Cardiac septum (tissue), 1 donor: ENCODE measurements around the gene TMEM135. TPM values are rescaled to one million over a fixed set of nuclear protein-coding genes. Genes with fewer than 3 reads are reported as not detected.
"Not testable (repeated sequence)": the region's sequence is repeated elsewhere in the genome, so short reads cannot be mapped to it uniquely, and the experiment has no call there.

Experiments used
- DNase-seq: peaks from one replicate; pipeline ENCODE4 v3.0.0-alpha.2; 2020; ENCODE audit warnings: low spot score
- intact Hi-C: fragments of 100-400 bp; cut with DNase I; formaldehyde crosslinking; loops from one replicate; pipeline ENCODE4 v1.14.0; 2022
- total RNA-seq: library from RNA; stranded (reverse); fragmentation: NEBNext Ultra II Directional; extraction: Animal tissue kit (Norgen Biotek cat#: 25700); gene quantifications from one replicate; pipeline ENCODE4 v1.2.1, GENCODE V29; 2021
- donor health status: DM: no; HTN: no; CAD: no.

The TMEM135 gene
- total RNA-seq, 1 donor from 2014 or later, result 6.4 TPM

- intact Hi-C loops, result no loop called here
- DNase-seq, result no peak
Measured at GRCh38 chr11:87179621-87180020, 141.9 kb downstream of the TMEM135 start.

- intact Hi-C loops, result no loop called here
- no peak for DNase-seq
Measured at GRCh38 chr11:87180742-87181141, 143.0 kb downstream of the TMEM135 start.

DNA sequence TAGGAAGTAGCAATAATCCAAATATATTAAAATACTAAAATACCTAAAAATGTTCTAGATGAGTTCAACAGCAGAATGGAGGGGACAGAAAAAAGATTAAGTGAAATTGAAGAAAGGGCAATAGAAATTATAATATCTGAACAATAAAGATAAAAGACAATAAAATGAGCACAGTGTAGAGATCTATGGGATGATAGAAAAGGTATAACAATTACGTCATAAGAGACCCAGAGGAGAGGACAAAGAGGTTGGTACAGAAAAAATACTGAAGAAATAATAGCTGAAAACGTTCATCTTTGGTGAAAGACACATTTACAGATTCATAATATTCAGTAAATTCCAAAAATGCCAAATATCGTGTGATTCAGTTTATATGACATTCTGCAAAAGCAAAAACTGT is 143.4 kb downstream of the TMEM135 start:
- intact Hi-C loops, result no loop called here

GRCh38 chr11:87185228-87185627 is 147.5 kb downstream of the TMEM135 start:
- no peak for DNase-seq
- intact Hi-C loops, result no loop called here

More for the DNA sequence above, 143.4 kb downstream of the TMEM135 start:
- DNase-seq, result no peak

DNA sequence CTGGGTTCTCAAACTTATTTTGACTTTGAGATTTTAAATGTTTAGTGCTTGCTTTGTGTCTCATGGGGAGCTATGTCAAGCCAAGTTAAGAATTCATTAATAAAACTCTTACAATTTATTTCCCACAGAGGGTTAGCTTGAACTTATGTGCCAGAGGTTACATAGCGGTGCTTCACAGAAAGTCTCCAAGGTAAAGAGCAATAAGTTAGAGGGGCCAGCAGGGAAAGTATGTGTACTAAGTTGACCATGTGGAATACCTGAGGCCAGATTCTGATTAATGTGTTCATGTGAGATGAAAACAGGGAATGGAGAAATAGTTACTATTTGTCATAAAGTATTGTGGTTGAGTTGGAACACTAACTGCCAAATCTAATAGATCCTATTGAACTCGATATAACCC is 149.3 kb downstream of the TMEM135 start:
- no peak for DNase-seq
- intact Hi-C loops, result no loop called here

DNA sequence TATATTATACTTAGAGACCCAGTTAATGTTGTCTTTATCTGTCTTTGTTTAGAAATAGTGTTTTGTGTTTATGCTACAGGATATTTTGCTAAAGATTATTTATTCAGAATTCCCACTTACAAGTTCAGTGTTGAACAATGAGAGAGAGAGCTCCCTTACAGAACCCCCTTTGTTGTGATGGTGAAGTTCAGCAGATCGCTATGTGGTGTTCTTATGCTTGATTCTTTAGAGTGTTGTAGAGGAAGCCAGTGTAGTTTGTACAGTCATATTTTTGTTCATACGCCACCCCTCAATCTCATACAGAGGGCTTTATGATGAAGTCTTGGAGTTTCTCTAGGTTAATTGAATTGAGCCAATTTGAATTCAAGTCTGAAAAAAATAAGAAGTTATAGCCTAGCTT is 150.2 kb downstream of the TMEM135 start:
- intact Hi-C loops, result no loop called here

GRCh38 chr11:87188396-87188795 is 150.7 kb downstream of the TMEM135 start:
- DNase-seq, result not testable (repeated sequence)

More for the DNA sequence above, 150.2 kb downstream of the TMEM135 start:
- DNase-seq, result no peak

GRCh38 chr11:87188921-87189320 is 151.2 kb downstream of the TMEM135 start:
- DNase-seq, intact Hi-C loops: not testable (repeated sequence)

More at GRCh38 chr11:87188396-87188795, 150.7 kb downstream of the TMEM135 start:
- intact Hi-C loops, result not testable (repeated sequence)

- DNase-seq, result no peak
Measured at GRCh38 chr11:87190071-87190470, 152.3 kb downstream of the TMEM135 start.

GRCh38 chr11:87193756-87194470 is 156.2 kb downstream of the TMEM135 start:
- intact Hi-C loops, result no loop called here
- DNase-seq, result no peak

More at GRCh38 chr11:87190071-87190470, 152.3 kb downstream of the TMEM135 start:
- intact Hi-C loops, result no loop called here

DNA sequence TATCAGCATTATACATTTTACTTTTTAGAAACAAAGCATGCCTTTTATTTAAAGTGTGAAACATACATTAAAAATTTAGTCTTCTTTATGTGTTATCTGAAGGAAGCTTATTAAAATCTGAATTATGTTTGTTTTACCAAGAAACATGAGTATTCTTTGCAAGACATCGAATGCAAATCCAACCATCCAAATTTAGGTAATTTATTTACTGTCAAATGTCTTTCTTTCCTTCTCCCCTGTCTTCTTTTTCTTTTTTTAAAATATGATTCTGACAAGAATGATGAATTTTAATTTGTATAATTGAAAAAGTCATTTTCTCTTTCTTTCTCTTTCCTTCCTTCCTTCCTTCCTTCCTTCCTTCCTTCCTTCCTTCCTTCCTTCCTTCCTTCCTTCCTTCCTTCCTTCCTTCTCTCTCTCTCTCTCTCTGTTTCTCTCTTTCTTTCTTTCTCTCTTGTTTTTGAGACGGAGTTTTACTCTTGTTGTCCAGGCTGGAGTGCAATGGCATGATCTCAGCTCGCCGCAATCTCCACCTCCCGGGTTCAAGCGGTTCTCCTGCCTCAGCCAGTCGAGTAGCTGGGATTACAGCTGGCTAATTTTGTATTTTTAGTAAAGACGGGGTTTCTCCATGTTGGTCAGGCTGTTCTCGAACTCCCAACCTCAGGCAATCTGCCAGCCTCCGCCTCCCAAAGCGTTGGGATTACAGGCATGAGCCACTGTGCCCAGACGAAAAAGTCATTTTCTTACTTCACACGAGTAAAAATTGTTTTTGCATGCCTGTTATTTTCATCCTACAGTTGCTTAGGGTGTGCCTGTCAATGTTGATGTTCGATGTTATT is 157.5 kb downstream of the TMEM135 start:
- intact Hi-C loops, result no loop called here
- DNase-seq, result no peak

DNA sequence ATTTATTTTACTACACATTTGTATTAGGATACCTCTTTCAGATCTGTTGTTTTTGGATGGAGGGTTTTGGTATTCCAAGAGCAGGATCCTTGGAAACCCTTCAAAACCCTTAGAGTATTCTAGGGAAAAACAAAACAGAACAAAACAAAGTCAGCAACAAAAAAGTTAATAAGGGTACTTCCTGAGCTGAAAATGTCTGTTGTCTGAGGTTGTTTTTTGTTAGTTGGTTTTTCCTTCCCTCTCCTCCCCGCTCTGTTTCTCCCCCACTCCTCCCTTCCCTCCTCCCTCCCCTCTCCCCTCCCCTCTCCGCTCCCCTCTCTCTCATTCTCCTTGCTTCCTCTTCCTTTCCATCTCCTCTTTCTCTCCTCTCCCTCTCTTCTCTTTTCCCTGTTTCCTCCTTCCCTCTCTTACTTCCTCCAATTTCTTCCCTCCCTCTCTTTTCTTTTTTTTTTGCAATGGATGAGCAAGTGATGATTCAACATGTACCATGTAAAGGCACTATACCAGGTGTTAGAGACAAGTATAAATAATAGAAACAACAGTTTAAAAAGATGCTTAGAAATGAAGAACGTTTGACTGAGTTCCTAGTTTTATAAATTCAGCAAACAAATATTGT is 160.6 kb downstream of the TMEM135 start:
- DNase-seq, result no peak
- intact Hi-C loops, result no loop called here

DNA sequence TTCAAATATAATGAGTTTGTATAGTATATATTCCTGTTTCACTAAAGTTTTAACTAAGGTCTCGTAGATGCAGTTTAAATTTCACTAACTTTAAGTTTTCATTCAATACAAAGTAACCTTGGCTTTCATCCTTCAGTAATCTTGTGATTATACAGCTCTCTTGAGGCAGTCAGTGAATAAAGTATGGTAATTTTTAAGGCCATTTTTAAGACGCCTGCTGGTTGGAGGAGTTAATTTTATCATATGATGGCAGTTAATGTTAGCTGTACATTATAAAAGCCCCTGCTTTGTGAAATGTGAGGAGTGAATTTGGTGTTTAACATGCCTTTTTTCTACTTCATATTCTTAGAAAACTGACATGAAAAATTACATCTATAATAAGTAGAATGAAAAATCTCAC is 163.6 kb downstream of the TMEM135 start:
- intact Hi-C loops, result no loop called here
- DNase-seq, result no peak

DNA sequence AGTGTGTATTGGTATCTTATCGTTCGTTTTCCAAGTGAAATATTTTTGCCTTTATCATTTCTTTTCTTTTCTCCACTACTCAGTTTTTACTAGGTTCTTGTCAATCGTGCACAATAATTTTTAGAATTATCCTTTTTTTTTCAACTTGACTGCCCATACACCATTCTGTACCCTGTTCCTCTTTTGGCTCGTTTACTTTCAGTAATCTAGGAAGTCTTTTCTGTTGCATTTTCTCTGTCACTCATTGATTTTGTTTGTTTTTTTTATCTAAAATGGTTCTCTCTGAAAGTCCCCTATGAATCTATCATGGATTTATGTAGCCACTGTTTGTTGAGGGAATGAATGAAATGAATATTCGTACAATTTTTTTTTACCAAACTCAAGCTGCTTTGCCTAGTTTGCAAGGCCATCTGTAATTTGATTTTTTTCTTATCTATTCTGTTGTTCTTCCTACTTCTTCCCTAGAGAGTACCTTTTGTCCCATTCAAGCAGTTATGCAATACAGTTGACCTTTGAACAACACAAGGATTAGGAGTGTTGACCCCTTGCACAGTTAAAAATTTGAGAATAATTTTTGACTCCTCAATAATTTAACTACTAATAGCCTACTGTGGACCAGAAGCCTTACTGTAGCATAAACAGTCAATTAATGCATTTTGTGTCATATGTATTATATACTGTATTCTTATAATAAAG is 166.3 kb downstream of the TMEM135 start:
- no peak for DNase-seq
- intact Hi-C loops, result no loop called here

DNA sequence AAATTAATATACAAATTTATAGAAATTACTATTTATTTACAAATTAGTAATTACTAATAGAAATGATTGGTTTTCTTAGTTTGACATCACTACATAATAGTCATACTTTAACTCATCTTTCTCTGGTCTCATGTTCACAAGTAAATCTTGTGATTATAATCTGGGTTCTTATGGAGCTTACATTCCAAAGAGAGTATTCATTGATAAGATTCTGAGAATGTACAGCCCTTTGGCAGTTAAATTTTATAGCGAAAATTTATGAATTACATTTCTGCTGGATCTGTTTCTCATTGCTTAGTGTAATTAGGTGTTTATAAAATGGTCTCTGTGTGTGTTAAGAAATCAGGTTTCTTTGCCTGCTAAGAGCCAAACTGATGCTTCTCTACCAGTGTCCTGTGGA is 175.2 kb downstream of the TMEM135 start:
- intact Hi-C loops, result no loop called here
- DNase-seq, result no peak

GRCh38 chr11:87213444-87213843 is 175.7 kb downstream of the TMEM135 start:
- DNase-seq, result no peak
- intact Hi-C loops, result no loop called here

GRCh38 chr11:87215236-87215635 is 177.5 kb downstream of the TMEM135 start:
- intact Hi-C loops, result no loop called here
- DNase-seq, result no peak

DNA sequence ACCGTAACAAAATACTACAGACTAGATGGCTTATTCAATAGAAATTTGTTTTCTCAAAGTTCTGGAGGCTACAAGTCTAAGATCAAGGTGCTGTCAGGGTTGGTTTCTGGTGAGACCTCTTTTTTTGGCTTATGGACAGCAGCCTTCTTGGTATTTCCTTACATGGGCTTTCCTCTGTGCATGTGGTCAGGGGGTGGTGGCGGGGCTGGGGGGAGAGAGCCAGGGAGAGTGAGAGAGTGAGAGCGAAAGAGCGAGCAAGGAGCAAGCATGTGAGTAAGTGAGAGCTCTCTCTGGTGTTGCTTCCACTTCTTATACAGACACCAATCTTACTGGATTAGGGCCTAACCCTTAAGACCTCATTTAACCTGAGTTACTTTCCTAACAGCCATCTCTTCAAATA is 181.5 kb downstream of the TMEM135 start:
- no peak for DNase-seq
- intact Hi-C loops, result no loop called here

GRCh38 chr11:87223816-87224215 is 186.1 kb downstream of the TMEM135 start:
- intact Hi-C loops, result no loop called here
- no peak for DNase-seq

DNA sequence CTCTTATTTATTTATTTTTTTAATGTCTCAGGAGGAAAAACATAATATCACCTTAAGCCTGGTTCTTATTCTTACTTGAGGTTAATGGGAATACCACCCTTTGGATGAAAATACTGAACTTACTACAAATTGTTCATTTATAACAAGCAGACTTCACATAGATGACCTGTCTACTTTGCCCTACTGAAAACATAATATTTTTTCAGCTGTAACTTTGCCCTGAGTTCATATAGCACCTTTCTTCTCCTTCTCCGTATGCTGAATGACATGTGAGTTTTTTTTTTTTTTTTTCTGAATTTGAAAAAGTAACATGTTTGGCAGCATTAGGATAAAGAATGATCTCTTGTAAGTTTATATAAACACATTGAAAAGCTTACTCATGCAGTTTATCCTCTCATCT is 186.8 kb downstream of the TMEM135 start:
- intact Hi-C loops, result no loop called here
- no peak for DNase-seq
